Neural crest cell (in vitro differentiated cells): ENCODE results near the gene TYSND1. TPM values are rescaled to one million over a fixed set of nuclear protein-coding genes. Genes with fewer than 3 reads are reported as not detected.

Experiments used
- DNase-seq: peaks from one replicate; pipeline ENCODE4 v3.0.0; 2021; ENCODE audit warnings: low read depth, mixed read lengths, low spot score
- H3K27ac Mint-ChIP-seq: one replicate; pipeline ENCODE4 v1.8.0; 2021; ENCODE audit warnings: mild to moderate bottlenecking, mixed read lengths; ENCODE audit not compliant: unreplicated experiment
- H3K27me3 Mint-ChIP-seq: 2 replicates; pipeline ENCODE4 v1.8.0; 2021; ENCODE audit warnings: low read depth, mild to moderate bottlenecking, mixed read lengths
- H3K36me3 Mint-ChIP-seq: 2 replicates; pipeline ENCODE4 v1.8.0; 2021; ENCODE audit warnings: low read depth, mild to moderate bottlenecking, mixed read lengths
- H3K4me1 Mint-ChIP-seq: 2 replicates; pipeline ENCODE4 v1.8.0; 2021; ENCODE audit warnings: mixed read lengths
- H3K4me3 Mint-ChIP-seq: one replicate; pipeline ENCODE4 v1.8.0; 2021; ENCODE audit warnings: mild to moderate bottlenecking, mixed read lengths
- H3K9me3 Mint-ChIP-seq: 2 replicates; pipeline ENCODE4 v1.8.0; 2021; ENCODE audit warnings: mixed read lengths
- CTCF ChIP-seq: fragments of 200-600 bp; sonication (generic); conservative IDR thresholded peaks from 2 replicates; pipeline ENCODE4 v1.5.0; 2021; ENCODE audit warnings: antibody characterized with exemption, mild to moderate bottlenecking
- total RNA-seq: library from RNA; stranded (reverse); gene quantifications from 2 replicates; pipeline ENCODE4 v1.2.1, GENCODE V29; 2021

TYSND1 gene
- total RNA-seq, 1 donor from 2014 or later: 17.6 TPM

DNA sequence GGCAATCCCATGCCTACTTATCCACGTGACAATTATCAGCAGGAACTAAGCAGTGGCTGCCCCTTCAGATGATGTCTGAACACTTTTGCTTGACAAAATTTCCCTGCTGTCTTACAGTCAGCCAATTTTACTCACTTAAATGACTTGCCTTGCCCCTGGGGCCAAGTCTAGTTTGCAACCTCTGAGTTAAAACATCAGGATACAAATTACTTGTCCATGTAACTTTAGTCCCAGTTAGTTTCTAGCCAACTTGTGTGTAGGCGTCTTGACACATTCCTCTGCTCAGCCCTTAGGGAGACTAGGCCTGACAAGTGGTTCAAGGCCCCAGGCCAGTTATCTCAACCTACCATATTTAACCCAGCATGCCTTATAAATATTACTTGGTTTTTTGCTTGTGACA is 11.6 kb upstream of the TYSND1 start:
- no peak for DNase-seq
- no peak for TF ChIP-seq CTCF
- no peak overlapping the region for H3K4me3 Mint-ChIP-seq
- H3K9me3 Mint-ChIP-seq: no peaks in the 10 kb centered on the region
- H3K4me1 Mint-ChIP-seq: peaks cover 8% of the 10 kb centered on the region
- H3K36me3 Mint-ChIP-seq: peaks cover 7% of the 10 kb centered on the region
- no peaks in the 10 kb centered on the region for H3K27me3 Mint-ChIP-seq
- H3K27ac Mint-ChIP-seq: no peak overlapping the region

DNA sequence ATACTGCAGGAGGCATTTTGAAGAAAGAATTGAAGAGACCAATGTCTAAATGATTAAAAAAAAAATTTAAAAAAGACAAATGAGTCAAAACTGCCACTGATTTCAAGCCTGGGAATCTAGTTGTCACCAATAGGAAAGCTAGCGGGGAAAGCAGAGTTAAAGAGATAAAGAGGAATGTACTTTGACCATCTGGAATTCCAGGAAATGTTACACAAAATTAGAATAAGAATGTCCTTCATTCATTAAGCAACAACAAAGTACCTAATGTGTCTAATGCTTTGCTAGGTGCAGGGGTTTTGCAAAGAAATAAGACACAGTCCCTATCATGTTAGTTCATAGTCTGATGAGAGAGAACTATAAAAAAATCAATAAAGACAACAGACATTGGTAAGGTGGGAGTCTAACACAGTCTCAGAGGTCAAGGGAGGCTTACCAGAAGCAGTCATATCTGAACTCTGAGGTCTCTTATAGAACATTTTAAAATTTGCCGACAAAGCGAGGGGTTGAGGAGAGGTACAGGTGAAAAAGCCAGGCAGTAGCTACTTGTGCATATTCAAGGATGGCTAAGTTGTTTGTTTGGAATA is 8.8 kb upstream of the TYSND1 start:
- Mint-ChIP-seq H3K4me1 (no peaks in the 10 kb centered on the region), H3K9me3 (no peaks in the 10 kb centered on the region), H3K36me3 (peaks cover 13% of the 10 kb centered on the region), H3K27ac (no peak overlapping the region), H3K4me3 (no peak overlapping the region), H3K27me3 (no peaks in the 10 kb centered on the region)
- DNase-seq: no peak
- TF ChIP-seq CTCF: no peak

GRCh38 chr10:70148516-70148915 is 2.0 kb upstream of the TYSND1 start:
- Mint-ChIP-seq H3K27me3 (peaks cover 5% of the 10 kb centered on the region), H3K4me3 (peak overlapping the region; percentile 55), H3K27ac (no peak overlapping the region), H3K36me3 (peaks cover 6% of the 10 kb centered on the region), H3K4me1 (peaks cover 20% of the 10 kb centered on the region), H3K9me3 (no peaks in the 10 kb centered on the region)
- TF ChIP-seq CTCF: no peak
- no peak for DNase-seq

- Mint-ChIP-seq H3K27me3 (peaks cover 5% of the 10 kb centered on the region), H3K27ac (no peak overlapping the region), H3K9me3 (no peaks in the 10 kb centered on the region), H3K4me1 (peaks cover 20% of the 10 kb centered on the region), H3K36me3 (peaks cover 3% of the 10 kb centered on the region), H3K4me3 (peak overlapping the region; percentile 90)
- no peak for DNase-seq
- no peak for TF ChIP-seq CTCF
Observed at GRCh38 chr10:70147259-70147625, 742 bp upstream of the TYSND1 start.

- H3K27me3 Mint-ChIP-seq: peaks cover 5% of the 10 kb centered on the region
- peaks cover 3% of the 10 kb centered on the region for H3K36me3 Mint-ChIP-seq
- H3K9me3 Mint-ChIP-seq: no peaks in the 10 kb centered on the region
- H3K4me1 Mint-ChIP-seq: peaks cover 20% of the 10 kb centered on the region
- peak; percentile 64 for DNase-seq
- peak overlapping the region; percentile 90 for H3K4me3 Mint-ChIP-seq
- peak; percentile 69 for TF ChIP-seq CTCF
- H3K27ac Mint-ChIP-seq: peak overlapping the region; percentile 89
Observed at GRCh38 chr10:70145666-70146488, 623 bp downstream of the TYSND1 start.
